Left lung (tissue), 10 donors: ENCODE data around the gene BCR. TPM values are rescaled to one million over a fixed set of nuclear protein-coding genes. Genes with fewer than 3 reads are reported as not detected.

ENCODE experiments used
- ATAC-seq: fragments of 200-7000 bp; cut with Tn5 transposase; one replicate; pipeline ENCODE4 v1.9.1; 2020; ENCODE audit warnings: moderate library complexity
- DNase-seq, 4 donors: peaks; one replicate each; pipeline ENCODE4 v3.0.0-alpha.2; 2013 to 2020
- H3K27ac ChIP-seq, 2 donors: fragments of 200-600 bp; sonication (generic) in 1 of 2; one replicate each; pipeline versions ENCODE4 v1.5.0 to v1.8.0; 2020 to 2021
- H3K27me3 ChIP-seq, 2 donors: fragments of 200-600 bp; sonication (generic) in 1 of 2; one replicate each; pipeline versions ENCODE4 v1.5.0 to v1.8.0; 2020 to 2021
- H3K36me3 ChIP-seq, 2 donors: fragments of 200-600 bp; sonication (generic) in 1 of 2; one replicate each; pipeline versions ENCODE4 v1.5.0 to v1.8.0; 2020 to 2021
- H3K4me1 ChIP-seq, 2 donors: fragments of 200-600 bp; one replicate each; pipeline ENCODE4 v1.8.0; 2021
- H3K4me3 ChIP-seq, 2 donors: fragments of 200-600 bp; sonication (generic) in 1 of 2; one replicate each; pipeline versions ENCODE4 v1.5.0 to v1.8.0; 2020 to 2021; ENCODE audit warnings: mild to moderate bottlenecking in 1 of 2
- H3K9me3 ChIP-seq, 2 donors: fragments of 200-600 bp; sonication (generic) in 1 of 2; one replicate each; pipeline versions ENCODE4 v1.5.0 to v1.8.0; 2020 to 2021
- intact Hi-C, 2 donors: fragments of 100-400 bp; cut with DNase I; formaldehyde crosslinking; loops; one replicate each; pipeline versions ENCODE4 v1.11.2 to v1.14.2; 2022
- polyA plus RNA-seq, 6 donors: library from polyadenylated mRNA; unstranded; fragments of 120-200 nt; gene quantifications; one replicate each; pipeline ENCODE4 v1.2.1, GENCODE V29; 2013; ENCODE audit not compliant: insufficient read length in 6 of 6
- total RNA-seq, 2 donors: library from RNA; stranded (reverse); fragmentation: NEBNext Ultra II Directional; extraction: Animal tissue kit (Norgen Biotek cat#: 25700); gene quantifications; one replicate each; pipeline ENCODE4 v1.2.1, GENCODE V29; 2021
- TF ChIP-seq, protein P1 (sequence below), 2 donors: fragments of 200-600 bp; sonication (generic) in 1 of 2; IDR thresholded peaks; one replicate each; pipeline versions ENCODE4 v1.5.0 to v1.8.0; 2021; ENCODE audit warnings: antibody characterized with exemption in 2 of 2
- donor health status: DM: no; HTN: yes; CAD: no.
- donor health status: DM: no; HTN: no; CAD: no.

BCR gene
- total and polyA plus RNA-seq, 8 donors: 41.1 to 70.4 (median 48.9) TPM

DNA sequence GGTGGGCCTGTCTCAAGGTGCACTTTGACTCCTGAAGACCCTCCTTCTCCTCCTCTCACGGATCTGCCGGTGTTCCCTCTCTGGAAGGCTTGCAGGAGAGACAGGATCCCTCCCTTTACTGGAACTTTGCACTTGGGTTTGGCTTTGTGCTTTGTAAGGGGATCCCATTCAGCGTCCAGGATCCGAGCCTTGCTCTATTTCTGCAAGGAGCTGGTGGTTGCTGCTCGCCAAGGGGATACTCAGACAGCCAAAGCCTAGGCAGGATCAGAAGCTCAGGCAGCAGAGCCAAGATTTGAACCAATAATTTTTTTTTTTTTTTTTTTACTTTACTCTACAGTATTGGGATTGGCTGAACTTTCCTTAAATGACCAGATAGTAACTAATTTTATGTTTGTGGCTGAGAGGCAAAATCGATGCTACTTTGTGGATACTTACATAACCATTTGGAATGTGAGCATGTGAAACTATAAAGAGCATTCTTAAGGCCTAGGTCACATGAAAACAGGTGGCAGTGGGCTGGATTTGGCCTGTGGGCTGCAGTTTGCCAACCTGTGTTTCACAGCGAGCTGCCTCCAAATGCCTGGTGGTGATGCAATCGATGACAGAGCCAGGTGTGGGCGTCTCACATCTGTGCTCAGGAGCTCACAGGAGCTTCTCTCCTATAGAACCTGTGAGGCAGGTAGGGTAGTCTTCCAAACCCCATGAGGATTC lies 25.2 kb downstream of the BCR start:
- ATAC-seq: peak; percentile 71
- DNase-seq: no peak
- H3K27me3 ChIP-seq: no peaks in the 10 kb centered on the region
- TF ChIP-seq, protein P1, sequence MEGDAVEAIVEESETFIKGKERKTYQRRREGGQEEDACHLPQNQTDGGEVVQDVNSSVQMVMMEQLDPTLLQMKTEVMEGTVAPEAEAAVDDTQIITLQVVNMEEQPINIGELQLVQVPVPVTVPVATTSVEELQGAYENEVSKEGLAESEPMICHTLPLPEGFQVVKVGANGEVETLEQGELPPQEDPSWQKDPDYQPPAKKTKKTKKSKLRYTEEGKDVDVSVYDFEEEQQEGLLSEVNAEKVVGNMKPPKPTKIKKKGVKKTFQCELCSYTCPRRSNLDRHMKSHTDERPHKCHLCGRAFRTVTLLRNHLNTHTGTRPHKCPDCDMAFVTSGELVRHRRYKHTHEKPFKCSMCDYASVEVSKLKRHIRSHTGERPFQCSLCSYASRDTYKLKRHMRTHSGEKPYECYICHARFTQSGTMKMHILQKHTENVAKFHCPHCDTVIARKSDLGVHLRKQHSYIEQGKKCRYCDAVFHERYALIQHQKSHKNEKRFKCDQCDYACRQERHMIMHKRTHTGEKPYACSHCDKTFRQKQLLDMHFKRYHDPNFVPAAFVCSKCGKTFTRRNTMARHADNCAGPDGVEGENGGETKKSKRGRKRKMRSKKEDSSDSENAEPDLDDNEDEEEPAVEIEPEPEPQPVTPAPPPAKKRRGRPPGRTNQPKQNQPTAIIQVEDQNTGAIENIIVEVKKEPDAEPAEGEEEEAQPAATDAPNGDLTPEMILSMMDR (IDR thresholded peaks at IDR 0.05): no peak
- H3K27ac ChIP-seq: no peak overlapping the region
- no peak overlapping the region for H3K4me3 ChIP-seq
- H3K9me3 ChIP-seq: no peaks in the 10 kb centered on the region
- H3K4me1 ChIP-seq: peaks cover 0 to 5% of the 10 kb centered on the region in 2 donors
- H3K36me3 ChIP-seq: peaks cover 0 to 32% of the 10 kb centered on the region in 2 donors
- intact Hi-C loops: no loop called here

GRCh38 chr22:23206915-23207314 lies 26.6 kb downstream of the BCR start:
- TF ChIP-seq, protein P1 (IDR thresholded peaks at IDR 0.05): no peak
- intact Hi-C loops: no loop called here
- no peak for DNase-seq
- Histone ChIP-seq H3K27ac (no peak overlapping the region), H3K4me1 (peaks cover 0 to 5% of the 10 kb centered on the region in 2 donors), H3K36me3 (peaks cover 0 to 32% of the 10 kb centered on the region in 2 donors), H3K27me3 (no peaks in the 10 kb centered on the region), H3K9me3 (no peaks in the 10 kb centered on the region), H3K4me3 (no peak overlapping the region)
- no peak for ATAC-seq

GRCh38 chr22:23207729-23208393 lies 27.6 kb downstream of the BCR start:
- TF ChIP-seq, protein P1 (IDR thresholded peaks at IDR 0.05): no peak
- no peak for ATAC-seq
- Histone ChIP-seq H3K4me3 (no peak overlapping the region), H3K9me3 (no peaks in the 10 kb centered on the region), H3K27me3 (no peaks in the 10 kb centered on the region), H3K4me1 (peaks cover 0 to 7% of the 10 kb centered on the region in 2 donors), H3K27ac (no peak overlapping the region), H3K36me3 (peaks cover 0 to 32% of the 10 kb centered on the region in 2 donors)
- intact Hi-C loops: no loop called here
- DNase-seq: no peak

DNA sequence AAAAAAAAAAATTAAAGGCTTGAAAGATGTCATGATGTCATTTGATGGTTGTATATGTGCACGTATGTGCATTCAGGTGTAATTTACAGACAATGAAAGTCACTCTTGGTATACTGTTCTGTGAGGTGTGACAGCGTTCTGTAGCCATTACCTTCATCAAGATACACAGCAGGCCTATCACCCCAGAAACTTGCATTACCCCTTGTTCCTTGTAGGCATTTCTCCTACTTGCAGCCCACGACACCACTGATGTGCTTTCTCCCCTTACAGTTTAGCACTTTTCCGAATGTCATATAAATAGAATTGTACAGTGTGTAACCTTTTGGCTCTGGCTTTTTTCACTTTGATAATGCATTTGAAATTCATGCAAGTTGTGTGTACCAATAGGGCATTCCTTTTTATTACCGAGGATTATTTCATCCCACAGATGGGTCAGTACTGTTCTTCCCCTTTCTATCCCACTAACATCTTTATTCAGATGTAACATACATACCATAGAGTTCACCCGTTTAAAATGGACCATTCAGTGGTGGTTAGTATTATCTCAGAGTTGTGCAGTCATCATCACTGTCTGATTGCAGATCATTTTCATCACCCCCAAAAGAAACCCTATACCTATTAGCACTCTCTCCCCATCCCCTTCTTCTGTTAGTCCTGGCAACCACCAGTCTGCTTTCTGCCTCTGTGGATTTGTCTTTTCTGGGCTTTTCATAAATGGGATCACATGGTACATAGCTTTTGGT lies 30.3 kb downstream of the BCR start:
- peaks cover 0 to 18% of the 10 kb centered on the region in 2 donors for H3K36me3 ChIP-seq
- H3K4me1 ChIP-seq: peaks cover 4 to 25% of the 10 kb centered on the region in 2 donors
- TF ChIP-seq, protein P1 (IDR thresholded peaks at IDR 0.05): no peak
- H3K27me3 ChIP-seq: no peaks in the 10 kb centered on the region
- H3K27ac ChIP-seq: no peak overlapping the region
- ATAC-seq (no peak), DNase-seq (no peak)
- H3K9me3 ChIP-seq: no peaks in the 10 kb centered on the region
- intact Hi-C loops: no loop called here
- H3K4me3 ChIP-seq: no peak overlapping the region

GRCh38 chr22:23211622-23212021 lies 31.3 kb downstream of the BCR start:
- peaks cover 0 to 18% of the 10 kb centered on the region in 2 donors for H3K36me3 ChIP-seq
- no peaks in the 10 kb centered on the region for H3K9me3 ChIP-seq
- no peak overlapping the region for H3K4me3 ChIP-seq
- H3K4me1 ChIP-seq: peaks cover 14 to 35% of the 10 kb centered on the region in 2 donors
- H3K27ac ChIP-seq: no peak overlapping the region
- ATAC-seq (no peak), DNase-seq (no peak)
- intact Hi-C loops: no loop called here
- TF ChIP-seq, protein P1 (IDR thresholded peaks at IDR 0.05): no peak
- no peaks in the 10 kb centered on the region for H3K27me3 ChIP-seq
